ENCODE data around the gene S1PR1.

S1PR1 gene

DNA sequence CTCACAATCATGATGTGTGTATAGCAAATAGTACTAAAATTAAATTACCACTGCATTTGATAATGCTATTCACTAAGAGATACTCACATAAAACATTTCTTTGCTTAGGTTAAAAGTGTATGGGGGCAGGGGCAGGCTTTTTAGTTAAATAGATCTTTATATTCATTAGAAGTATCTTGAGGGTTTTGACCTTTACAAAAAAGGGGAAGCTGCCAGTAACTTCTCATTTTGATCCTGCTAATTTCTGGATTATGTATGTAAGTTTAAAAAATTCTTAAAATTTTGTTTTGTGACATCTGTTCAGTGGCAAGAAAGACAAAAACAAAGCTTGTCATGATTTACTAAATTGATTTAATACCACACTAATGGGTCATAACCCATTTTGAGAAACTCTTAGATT is 45.8 kb upstream of the S1PR1 start:
- no peak overlapping the region for H3K4me3 ChIP-seq (ENCODE audit: low read depth, low read length)
- no peaks in the 10 kb centered on the region for H3K79me2 ChIP-seq
- no peaks in the 10 kb centered on the region for H3K4me1 ChIP-seq
- no peaks in the 10 kb centered on the region for H3K36me3 ChIP-seq (ENCODE audit: control insufficient read depth, insufficient read depth, low read length)
- no peak overlapping the region for H2AFZ ChIP-seq
- no peak overlapping the region for H3K27ac ChIP-seq
- H3K9ac ChIP-seq, result no peak overlapping the region
- no peaks in the 10 kb centered on the region for H3K27me3 ChIP-seq (ENCODE audit: control insufficient read depth, insufficient read depth, low read length)
- no peak overlapping the region for H3K4me2 ChIP-seq (ENCODE audit: low read length)
- TF ChIP-seq CTCF (IDR thresholded peaks at IDR 0.05), result no peak
- H3K9me3 ChIP-seq (ENCODE audit: control insufficient read depth, low read length), result no peaks in the 10 kb centered on the region

DNA sequence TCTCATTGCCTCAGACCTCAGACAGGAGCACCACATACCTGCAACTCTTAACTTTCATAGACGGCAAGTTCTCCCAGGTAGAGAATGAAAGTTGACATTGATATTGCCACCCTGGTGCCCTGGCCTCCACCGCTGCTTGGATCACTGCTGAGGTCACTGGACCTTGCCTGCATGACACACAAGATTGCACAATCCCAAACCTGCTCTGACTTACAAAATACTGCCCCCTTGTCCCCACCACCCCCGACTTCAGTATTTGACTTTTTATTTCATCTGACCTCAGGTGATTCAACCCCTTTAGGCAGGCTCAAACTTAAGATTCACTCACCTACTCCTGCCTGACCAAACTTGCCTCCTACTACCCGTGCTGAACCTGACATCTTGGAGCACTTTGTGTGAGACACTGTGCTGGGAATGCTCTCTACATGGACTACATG is 43.1 kb upstream of the S1PR1 start:
- Histone ChIP-seq H2AFZ (peak overlapping the region; percentile 42), H3K79me2 (no peaks in the 10 kb centered on the region), H3K9me3 (ENCODE audit: control insufficient read depth, low read length) (no peaks in the 10 kb centered on the region), H3K4me1 (no peaks in the 10 kb centered on the region), H3K4me2 (ENCODE audit: low read length) (no peak overlapping the region), H3K27ac (no peak overlapping the region), H3K27me3 (ENCODE audit: control insufficient read depth, insufficient read depth, low read length) (no peaks in the 10 kb centered on the region), H3K36me3 (ENCODE audit: control insufficient read depth, insufficient read depth, low read length) (no peaks in the 10 kb centered on the region), H3K4me3 (ENCODE audit: low read depth, low read length) (no peak overlapping the region), H3K9ac (no peak overlapping the region)
- no peak for TF ChIP-seq CTCF (IDR thresholded peaks at IDR 0.05)

GRCh38 chr1:101194746-101195145 is 42.1 kb upstream of the S1PR1 start:
- no peak for TF ChIP-seq CTCF (IDR thresholded peaks at IDR 0.05)
- H3K9ac ChIP-seq, result no peak overlapping the region
- no peaks in the 10 kb centered on the region for H3K4me1 ChIP-seq
- no peak overlapping the region for H2AFZ ChIP-seq
- no peak overlapping the region for H3K4me2 ChIP-seq (ENCODE audit: low read length)
- H3K79me2 ChIP-seq, result no peaks in the 10 kb centered on the region
- no peaks in the 10 kb centered on the region for H3K9me3 ChIP-seq (ENCODE audit: control insufficient read depth, low read length)
- H3K27me3 ChIP-seq (ENCODE audit: control insufficient read depth, insufficient read depth, low read length), result no peaks in the 10 kb centered on the region
- no peaks in the 10 kb centered on the region for H3K36me3 ChIP-seq (ENCODE audit: control insufficient read depth, insufficient read depth, low read length)
- no peak overlapping the region for H3K4me3 ChIP-seq (ENCODE audit: low read depth, low read length)
- H3K27ac ChIP-seq, result no peak overlapping the region

- Histone ChIP-seq H3K27me3 (ENCODE audit: control insufficient read depth, insufficient read depth, low read length) (no peaks in the 10 kb centered on the region), H3K4me2 (ENCODE audit: low read length) (no peak overlapping the region), H3K4me1 (no peaks in the 10 kb centered on the region), H3K36me3 (ENCODE audit: control insufficient read depth, insufficient read depth, low read length) (no peaks in the 10 kb centered on the region), H3K79me2 (no peaks in the 10 kb centered on the region), H3K4me3 (ENCODE audit: low read depth, low read length) (no peak overlapping the region), H3K27ac (no peak overlapping the region), H3K9ac (no peak overlapping the region), H2AFZ (no peak overlapping the region), H3K9me3 (ENCODE audit: control insufficient read depth, low read length) (no peaks in the 10 kb centered on the region)
- TF ChIP-seq CTCF (IDR thresholded peaks at IDR 0.05), result no peak
Measured at GRCh38 chr1:101196668-101197067, 40.2 kb upstream of the S1PR1 start.

- Histone ChIP-seq H3K9ac (no peak overlapping the region), H3K79me2 (no peaks in the 10 kb centered on the region), H2AFZ (no peak overlapping the region), H3K4me2 (ENCODE audit: low read length) (no peak overlapping the region), H3K27me3 (ENCODE audit: control insufficient read depth, insufficient read depth, low read length) (no peaks in the 10 kb centered on the region), H3K4me3 (ENCODE audit: low read depth, low read length) (no peak overlapping the region), H3K27ac (no peak overlapping the region), H3K9me3 (ENCODE audit: control insufficient read depth, low read length) (no peaks in the 10 kb centered on the region), H3K4me1 (peaks cover 2% of the 10 kb centered on the region), H3K36me3 (ENCODE audit: control insufficient read depth, insufficient read depth, low read length) (no peaks in the 10 kb centered on the region)
- no peak for TF ChIP-seq CTCF (IDR thresholded peaks at IDR 0.05)
Measured at GRCh38 chr1:101198842-101199636, 37.8 kb upstream of the S1PR1 start.

Measured in parathyroid adenoma (tissue), 2 donors.